Right ventricle myocardium inferior (tissue), 1 donor: Measurements from ENCODE around the gene CCDC69. TPM values are rescaled to one million over a fixed set of nuclear protein-coding genes. Genes with fewer than 3 reads are reported as not detected.
"Not testable (repeated sequence)": the region's sequence is repeated elsewhere in the genome, so short reads cannot be mapped to it uniquely, and the experiment has no call there.

Experiments used
- ATAC-seq: fragments of 200-7000 bp; cut with Tn5 transposase; one replicate; pipeline ENCODE4 v1.9.1; 2020; ENCODE audit warnings: mild to moderate bottlenecking, moderate library complexity
- DNase-seq: peaks from one replicate; pipeline ENCODE4 v3.0.0; 2021; ENCODE audit errors: missing footprints
- intact Hi-C: fragments of 100-400 bp; cut with DNase I; formaldehyde crosslinking; loops from one replicate; pipeline ENCODE4 v1.11.0; 2022
- total RNA-seq: library from RNA; stranded (reverse); fragmentation: NEBNext Ultra II Directional; extraction: Animal tissue kit (Norgen Biotek cat#: 25700); gene quantifications from one replicate; pipeline ENCODE4 v1.2.1, GENCODE V29; 2021
- donor health status: DM: no; HTN: yes; CAD: no; lungs with severe emphysema.

CCDC69 gene
- total RNA-seq, 1 donor from 2014 or later = 181 TPM

GRCh38 chr5:151204051-151204450, 19.8 kb downstream of the CCDC69 start:
- intact Hi-C loops = no loop called here
- DNase-seq = no peak
- ATAC-seq = no peak

GRCh38 chr5:151202381-151203139, 21.3 kb downstream of the CCDC69 start:
- intact Hi-C loops = no loop called here
- ATAC-seq = peak; percentile 52
- DNase-seq = no peak

GRCh38 chr5:151200913-151201595, 22.8 kb downstream of the CCDC69 start:
- no peak for DNase-seq
- intact Hi-C loops = no loop called here
- ATAC-seq = no peak

- no peak for ATAC-seq
- intact Hi-C loops = no loop called here
Measured at GRCh38 chr5:151199581-151200185, 24.2 kb downstream of the CCDC69 start.

GRCh38 chr5:151198861-151199260, 25.0 kb downstream of the CCDC69 start:
- intact Hi-C loops = no loop called here
- ATAC-seq (no peak), DNase-seq (no peak)

More at GRCh38 chr5:151199581-151200185, 24.2 kb downstream of the CCDC69 start:
- no peak for DNase-seq

- ATAC-seq, DNase-seq, intact Hi-C loops: not testable (repeated sequence)
Measured at GRCh38 chr5:151197291-151197600, 26.6 kb downstream of the CCDC69 start.

- no peak for ATAC-seq
- DNase-seq = no peak
- intact Hi-C loops = no loop called here
Measured at GRCh38 chr5:151196556-151197290, 27.2 kb downstream of the CCDC69 start.

- DNase-seq = no peak
- ATAC-seq = no peak
- intact Hi-C loops = no loop called here
Measured at GRCh38 chr5:151195622-151196021, 28.3 kb downstream of the CCDC69 start.

- ATAC-seq = no peak
- intact Hi-C loops = no loop called here
Measured at GRCh38 chr5:151192626-151193025, 31.3 kb downstream of the CCDC69 start.

GRCh38 chr5:151191661-151192060, 32.2 kb downstream of the CCDC69 start:
- intact Hi-C loops = no loop called here
- ATAC-seq (no peak), DNase-seq (no peak)

More at GRCh38 chr5:151192626-151193025, 31.3 kb downstream of the CCDC69 start:
- DNase-seq = no peak

GRCh38 chr5:151189151-151189550, 34.7 kb downstream of the CCDC69 start:
- intact Hi-C loops = no loop called here
- DNase-seq = no peak
- no peak for ATAC-seq

- no peak for DNase-seq
- intact Hi-C loops = no loop called here
- ATAC-seq = no peak
Measured at GRCh38 chr5:151186538-151186937, 37.4 kb downstream of the CCDC69 start.

GRCh38 chr5:151186052-151186451, 37.8 kb downstream of the CCDC69 start:
- no peak for ATAC-seq
- intact Hi-C loops = no loop called here
- no peak for DNase-seq

- ATAC-seq (no peak), DNase-seq (no peak)
- intact Hi-C loops = no loop called here
Measured at GRCh38 chr5:151184316-151185042, 39.4 kb downstream of the CCDC69 start.

GRCh38 chr5:151183456-151184245, 40.2 kb downstream of the CCDC69 start:
- DNase-seq (no peak), ATAC-seq (no peak)
- intact Hi-C loops = no loop called here

- intact Hi-C loops = no loop called here
- DNase-seq (no peak), ATAC-seq (no peak)
Measured at GRCh38 chr5:151182976-151183375, 40.9 kb downstream of the CCDC69 start.

GRCh38 chr5:151182524-151182900, 41.4 kb downstream of the CCDC69 start:
- DNase-seq = no peak
- no peak for ATAC-seq
- intact Hi-C loops = no loop called here
